ENCODE results near the gene ATP5PO. TPM values are rescaled to one million over a fixed set of nuclear protein-coding genes. Genes with fewer than 3 reads are reported as not detected.
"Not testable (repeated sequence)": the region's sequence is repeated elsewhere in the genome, so short reads cannot be mapped to it uniquely, and the experiment has no call there.

Gene ATP5PO
- total RNA-seq, 1 donor from 2014 or later, result 155 TPM

DNA sequence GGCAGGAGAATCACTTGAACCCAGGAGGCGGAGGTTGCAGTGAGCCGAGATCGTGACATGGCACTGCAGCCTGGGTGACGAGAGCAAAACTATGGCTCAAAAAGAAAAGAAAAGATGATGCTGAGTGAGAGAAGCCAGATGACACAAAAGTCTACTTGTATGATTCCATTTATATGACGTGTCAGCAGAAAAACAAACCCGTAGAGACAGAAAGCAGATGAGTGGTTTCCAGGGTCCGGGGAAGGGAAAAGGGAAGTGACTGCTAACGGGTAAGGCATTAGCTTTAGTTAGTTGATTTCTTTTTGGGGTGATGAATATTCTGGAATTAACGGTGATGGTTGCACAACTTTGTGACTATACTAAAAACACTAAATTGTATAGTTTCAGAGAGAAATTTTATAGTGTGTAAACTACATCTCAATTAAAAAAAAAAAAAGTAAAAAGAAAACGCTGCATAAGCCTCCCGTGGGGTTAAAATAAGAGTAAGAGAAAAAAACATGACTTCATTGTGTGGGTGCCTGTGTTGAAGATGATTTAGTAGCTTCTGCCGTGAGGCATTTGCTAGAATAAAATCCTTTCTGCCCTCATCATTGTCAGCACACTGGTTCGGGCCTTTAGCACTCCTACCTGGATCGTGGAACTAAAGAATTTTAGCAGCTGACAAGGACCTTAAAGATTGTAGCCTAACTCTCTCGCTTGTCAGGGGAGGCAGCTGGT, 24.7 kb upstream of the ATP5PO start:
- DNase-seq (ENCODE audit: low read depth), result no peak

DNA sequence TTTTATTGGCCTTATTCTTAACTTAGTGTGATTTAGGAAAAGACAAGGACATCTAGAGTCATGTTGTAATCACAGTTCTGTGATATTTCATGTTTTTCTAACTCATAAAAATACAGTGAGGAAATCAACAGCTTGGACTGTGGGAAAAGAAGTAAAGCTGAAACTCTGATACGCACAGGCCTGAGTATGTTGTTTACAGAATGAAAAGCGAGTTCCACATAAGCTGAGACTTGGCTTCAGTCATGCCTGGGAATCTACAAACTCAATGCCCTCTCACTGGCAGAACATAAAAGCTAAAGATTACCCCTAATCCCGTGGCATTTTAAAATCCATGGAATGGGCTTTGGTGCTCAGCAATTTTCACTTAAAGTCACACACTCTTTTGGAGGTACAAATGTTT, 23.6 kb upstream of the ATP5PO start:
- no peak for DNase-seq (ENCODE audit: low read depth)

DNA sequence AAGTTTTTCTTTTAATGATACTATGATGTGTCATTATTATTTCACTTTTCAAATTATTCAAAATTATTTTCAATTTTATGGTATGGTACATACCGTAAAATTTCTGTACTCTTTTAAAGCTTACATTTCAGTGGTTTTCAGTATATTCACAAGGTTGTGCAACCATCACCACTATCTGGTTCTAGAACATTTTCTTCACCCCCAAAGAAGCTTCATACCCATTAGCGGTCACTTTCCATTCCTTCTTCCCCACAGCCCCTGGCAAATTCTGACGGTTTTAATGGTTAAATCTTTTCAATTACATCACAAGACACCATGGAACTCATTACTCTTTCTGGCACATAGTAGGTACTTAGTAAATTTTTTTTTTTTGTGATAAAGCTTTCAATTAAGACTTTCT, 22.8 kb upstream of the ATP5PO start:
- DNase-seq (ENCODE audit: low read depth), result no peak

DNA sequence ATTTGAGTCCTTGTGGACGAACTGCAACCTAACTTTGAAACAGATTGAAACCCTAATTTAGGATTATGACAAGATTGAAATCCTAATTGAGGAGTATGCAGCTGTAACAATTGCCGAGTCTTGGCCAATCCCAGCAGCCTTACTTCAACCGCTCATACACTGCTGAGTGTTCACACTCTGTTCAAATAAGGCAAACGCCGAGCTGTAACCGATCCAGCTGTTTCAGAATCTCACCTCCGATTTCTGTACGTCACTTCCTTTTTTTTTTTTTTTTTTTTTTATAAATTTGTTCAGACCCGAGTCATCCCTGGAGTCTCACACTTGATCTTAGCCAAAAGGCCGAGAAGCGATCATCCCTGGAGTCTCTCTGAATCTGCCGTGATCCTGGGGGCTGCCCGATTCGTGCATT, 22.3 kb upstream of the ATP5PO start:
- no peak for DNase-seq (ENCODE audit: low read depth)

DNA sequence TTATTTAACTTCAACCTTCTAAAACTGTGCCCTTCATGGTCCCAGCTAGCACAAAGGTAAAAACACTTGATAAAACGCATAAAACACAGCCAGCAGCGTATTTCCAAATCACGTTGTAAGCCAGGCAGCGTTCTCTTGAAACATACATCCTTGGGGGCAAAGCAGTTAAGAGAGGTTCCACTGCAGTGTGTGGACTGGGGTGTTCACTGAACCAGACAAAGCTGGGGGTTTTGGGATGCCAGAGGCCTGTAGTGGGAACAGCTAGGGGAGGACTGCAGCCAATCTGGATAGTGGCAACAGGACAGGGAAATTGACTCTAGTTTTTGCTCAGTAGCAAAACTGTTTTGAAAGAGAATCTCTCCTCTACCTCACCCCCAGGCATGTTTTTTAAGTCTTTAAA, 21.5 kb upstream of the ATP5PO start:
- DNase-seq (ENCODE audit: low read depth), result no peak

DNA sequence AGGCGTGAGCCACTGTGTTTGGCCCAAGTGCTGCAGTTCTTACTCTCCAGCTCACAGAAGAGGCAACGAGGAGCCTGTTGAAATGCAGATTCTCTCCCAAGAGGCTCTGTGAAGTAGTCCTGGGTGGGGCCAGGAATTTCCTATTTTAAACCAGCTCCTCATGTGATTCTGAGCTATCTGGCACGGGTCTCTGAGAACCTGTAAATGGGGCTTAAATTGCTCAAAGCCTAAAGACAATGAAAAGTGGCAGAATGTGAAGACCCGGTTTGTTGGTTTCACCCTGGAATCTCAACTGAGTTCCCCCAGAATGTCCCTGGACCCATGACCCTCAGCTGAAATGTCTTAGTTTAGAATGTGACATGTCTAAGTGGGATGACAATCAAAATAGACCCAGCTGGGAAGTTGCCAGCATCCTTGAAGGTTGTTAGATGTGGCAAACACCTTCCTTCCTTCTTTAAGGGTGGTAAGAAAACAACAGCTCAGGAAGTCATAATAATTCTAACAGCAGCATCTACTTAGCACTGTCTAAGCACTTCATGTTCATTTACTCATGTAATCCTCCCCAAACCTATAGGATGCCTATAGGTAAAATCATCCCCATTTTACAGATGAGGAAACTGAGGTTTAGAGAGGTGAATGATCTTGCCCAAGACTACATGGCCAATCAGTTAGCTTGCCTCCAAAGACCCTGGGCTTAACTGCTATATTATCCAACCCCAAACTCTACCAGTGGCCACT, 20.9 kb upstream of the ATP5PO start:
- no peak for DNase-seq (ENCODE audit: low read depth)

DNA sequence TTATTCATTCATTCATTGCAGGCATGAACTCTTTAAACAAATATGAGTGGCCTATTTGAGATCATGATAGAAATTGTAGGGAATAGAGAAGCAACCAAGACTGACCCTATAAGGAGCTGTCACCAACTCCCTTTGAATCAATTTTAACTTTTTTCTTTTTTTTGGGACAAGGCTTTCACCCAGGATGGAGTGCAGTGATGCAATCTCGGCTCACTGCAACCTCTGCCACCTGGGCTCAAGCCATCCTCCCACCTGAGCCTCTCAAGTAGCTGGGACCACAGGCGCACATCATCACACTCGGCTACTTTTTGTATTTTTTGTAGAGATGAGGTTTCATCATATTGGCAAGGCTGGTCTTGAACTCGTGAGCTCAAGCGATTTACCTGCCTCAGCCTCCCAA, 17.1 kb upstream of the ATP5PO start:
- no peak for DNase-seq (ENCODE audit: low read depth)

DNA sequence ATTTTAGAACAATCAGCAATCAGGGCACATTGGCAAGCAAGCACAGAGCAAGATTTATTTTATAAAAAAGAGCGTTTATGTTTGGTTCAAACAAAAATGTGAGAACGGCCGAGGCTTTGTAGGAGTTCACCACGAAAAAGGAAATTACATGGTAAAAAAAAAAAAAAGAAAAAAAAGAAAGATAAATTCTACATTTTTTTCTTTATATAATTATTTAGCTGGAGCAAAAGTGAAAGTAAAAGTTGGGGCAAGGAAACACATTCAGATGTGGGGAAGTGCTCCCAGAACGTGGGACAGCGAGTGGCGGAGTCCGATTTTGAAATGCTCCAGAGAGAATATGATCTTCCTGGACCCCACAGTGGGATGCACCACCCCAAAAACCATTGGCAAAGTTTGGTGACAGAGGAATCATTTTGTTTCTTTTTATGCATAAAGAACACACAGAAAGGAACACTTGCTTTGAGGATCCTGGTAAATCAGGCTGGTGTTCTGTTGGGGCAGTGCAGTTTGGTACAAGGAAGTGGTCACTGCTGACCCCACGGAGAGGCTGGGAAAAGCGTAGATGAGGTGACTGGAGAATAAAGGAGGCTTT, 16.3 kb upstream of the ATP5PO start:
- DNase-seq (ENCODE audit: low read depth), result no peak

DNA sequence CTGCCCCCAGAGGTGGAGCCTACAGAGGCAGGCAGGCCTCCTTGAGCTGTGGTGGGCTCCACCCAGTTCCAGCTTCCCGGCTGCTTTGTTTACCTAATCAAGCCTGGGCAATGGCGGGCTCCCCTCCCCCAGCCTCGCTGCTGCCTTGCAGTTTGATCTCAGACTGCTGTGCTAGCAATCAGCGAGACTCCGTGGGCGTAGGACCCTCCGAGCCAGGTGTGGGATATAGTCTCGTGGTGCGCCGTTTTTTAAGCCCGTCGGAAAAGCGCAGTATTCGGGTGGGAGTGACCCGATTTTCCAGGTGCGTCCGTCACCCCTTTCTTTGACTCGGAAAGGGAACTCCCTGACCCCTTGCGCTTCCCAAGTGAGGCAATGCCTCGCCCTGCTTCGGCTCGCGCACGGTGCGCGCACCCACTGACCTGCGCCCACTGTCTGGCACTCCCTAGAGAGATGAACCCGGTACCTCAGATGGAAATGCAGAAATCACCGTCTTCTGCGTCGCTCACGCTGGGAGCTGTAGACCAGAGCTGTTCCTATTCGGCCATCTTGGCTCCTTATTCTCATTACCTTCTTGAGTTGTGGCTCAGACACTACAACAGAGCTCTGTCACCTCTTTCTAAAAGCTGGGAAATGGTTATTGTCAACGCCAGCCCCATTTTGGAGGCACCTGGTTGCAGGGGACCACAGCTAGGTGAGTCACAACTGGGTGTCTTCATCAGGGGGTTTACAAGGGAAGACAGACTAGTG, 15.6 kb upstream of the ATP5PO start:
- not testable (repeated sequence) for DNase-seq (ENCODE audit: low read depth)

DNA sequence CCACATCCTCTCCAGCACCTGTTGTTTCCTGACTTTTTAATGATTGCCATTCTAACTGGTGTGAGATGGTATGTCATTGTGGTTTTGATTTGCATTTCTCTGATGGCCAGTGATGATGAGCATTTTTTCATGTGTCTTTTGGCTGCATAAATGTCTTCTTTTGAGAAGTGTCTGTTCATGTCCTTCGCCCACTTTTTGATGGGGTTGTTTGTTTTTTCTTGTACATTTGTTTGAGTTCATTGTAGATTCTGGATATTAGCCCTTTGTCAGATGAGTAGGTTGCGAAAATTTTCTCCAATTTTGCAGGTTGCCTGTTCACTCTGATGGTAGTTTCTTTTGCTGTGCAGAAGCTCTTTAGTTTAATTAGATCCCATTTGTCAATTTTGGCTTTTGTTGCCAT, 10.6 kb upstream of the ATP5PO start:
- DNase-seq (ENCODE audit: low read depth), result not testable (repeated sequence)

DNA sequence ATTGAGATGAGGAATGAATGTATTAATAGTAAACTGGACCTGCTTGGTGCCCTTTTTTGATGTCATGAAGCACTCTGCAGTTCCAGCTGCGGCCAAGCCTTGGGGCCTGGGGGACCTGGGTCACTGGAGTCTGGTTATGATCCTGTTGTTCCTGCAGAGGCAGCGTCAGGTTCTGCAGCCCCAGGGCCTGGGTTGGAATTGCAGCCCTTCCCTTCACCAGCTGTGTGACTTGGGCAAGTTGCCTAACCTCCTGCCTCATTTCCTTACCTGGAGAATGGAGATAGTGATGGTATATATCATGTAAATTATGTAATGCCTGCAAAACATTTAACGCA, 9.1 kb upstream of the ATP5PO start:
- DNase-seq (ENCODE audit: low read depth), result peak; percentile 74

DNA sequence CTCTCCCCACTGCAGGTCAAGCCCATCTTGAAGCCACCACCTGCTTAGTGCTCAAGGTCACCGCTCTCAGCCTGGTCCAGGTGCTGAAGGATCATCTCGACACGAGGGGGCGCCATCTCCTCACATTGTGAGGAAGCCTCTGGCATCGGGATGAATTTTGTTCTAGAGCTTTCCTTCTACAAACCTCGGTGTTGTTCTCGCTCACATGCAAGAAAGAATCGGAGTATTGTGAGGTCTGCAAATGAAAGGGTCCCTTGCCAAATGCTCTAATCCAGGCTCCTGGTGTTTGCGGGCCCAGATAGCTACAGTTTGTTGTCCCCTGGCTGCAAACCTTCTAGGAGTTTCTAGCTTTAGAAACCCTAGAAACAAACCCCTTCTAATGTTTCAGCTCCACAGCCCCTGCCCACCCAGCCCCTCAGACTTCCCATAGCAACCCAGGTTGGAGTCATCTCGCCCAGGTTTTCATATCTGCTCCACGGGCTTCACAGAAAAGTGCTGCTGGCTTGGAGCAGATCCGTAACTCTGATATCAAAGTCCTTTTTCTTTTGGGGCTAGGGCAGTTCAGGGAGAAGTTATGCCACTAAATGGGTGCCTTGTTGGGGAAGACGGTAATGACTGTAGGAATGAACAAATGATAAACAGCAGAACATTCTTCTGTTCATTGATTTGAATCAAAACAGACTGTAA, 8.6 kb upstream of the ATP5PO start:
- peak; percentile 76 for DNase-seq (ENCODE audit: low read depth)

DNA sequence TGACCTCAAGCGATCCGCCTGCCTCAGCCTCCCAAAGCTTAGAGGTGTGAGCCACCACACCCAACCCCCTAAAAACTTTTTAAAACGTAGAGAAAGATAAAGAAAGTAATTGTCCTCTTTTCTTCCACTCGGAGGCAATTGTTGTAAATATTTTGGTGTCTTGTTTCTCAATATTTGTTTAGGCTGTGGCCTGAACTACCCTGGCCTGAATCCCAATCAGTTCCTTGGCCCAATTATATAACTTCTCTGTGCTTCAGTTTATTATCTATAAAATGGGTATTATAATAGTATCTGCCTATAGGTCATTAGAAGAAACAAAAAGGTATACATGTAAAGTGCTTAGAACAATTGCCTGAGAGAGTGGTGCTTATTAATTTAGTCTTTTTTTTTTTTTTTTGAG, 1.8 kb upstream of the ATP5PO start:
- DNase-seq (ENCODE audit: low read depth), result no peak

DNA sequence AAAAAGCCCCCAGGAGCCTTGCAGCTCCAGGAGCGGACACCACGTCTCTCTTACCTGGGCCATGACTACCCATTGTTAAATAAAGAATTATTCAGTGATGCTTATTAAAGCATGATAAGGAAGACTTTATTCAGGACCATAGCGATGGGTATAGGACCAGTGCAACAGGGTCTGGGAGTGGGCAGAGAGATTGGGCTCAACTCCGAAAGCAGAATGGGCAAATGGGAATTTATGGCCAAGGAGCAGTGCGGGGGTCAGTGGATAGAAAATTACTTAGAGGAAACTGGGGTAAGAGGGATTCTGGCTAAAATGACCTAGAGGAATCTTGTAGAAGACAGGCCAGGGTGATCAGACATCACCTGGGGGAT, 580 bp upstream of the ATP5PO start:
- no peak for DNase-seq (ENCODE audit: low read depth)

DNA sequence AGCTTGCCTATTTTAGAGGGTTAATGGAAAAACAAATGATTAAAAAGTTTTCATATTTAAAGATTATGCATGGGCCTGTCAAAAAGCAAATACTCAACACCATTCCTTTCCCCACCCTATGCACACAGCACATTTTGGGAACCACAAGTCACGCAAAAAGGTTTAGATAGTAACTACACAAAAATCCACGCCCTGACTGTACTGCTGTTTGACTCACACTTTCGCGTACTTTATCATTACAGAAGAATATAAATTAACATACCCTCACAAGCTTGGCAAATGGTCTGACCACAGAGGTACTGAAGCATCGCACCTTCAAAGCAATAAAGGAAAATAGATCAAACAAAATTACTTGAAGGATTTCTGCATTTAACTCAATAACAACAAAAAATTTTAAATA, 1.4 kb downstream of the ATP5PO start:
- peak; percentile 25 for DNase-seq (ENCODE audit: low read depth)

DNA sequence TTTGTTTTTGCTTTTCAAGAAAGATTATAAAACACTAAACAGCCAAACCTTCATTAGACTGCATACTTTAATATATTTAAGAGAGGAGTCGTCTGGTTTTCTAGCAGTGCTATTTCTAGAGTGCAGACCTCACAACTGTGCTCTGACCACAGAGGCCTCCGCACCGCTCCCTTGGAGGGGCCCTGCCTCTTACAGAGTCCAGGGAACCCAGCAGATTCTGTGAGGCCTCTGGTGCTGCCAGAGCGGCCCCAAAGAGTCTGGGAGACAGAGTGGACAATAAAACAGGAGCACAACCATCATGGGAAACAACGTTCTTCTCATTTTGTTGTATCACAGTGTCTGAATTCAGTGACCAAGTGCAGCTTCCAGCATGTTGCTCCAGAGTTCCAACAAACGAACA, 5.8 kb downstream of the ATP5PO start:
- DNase-seq (ENCODE audit: low read depth), result no peak

DNA sequence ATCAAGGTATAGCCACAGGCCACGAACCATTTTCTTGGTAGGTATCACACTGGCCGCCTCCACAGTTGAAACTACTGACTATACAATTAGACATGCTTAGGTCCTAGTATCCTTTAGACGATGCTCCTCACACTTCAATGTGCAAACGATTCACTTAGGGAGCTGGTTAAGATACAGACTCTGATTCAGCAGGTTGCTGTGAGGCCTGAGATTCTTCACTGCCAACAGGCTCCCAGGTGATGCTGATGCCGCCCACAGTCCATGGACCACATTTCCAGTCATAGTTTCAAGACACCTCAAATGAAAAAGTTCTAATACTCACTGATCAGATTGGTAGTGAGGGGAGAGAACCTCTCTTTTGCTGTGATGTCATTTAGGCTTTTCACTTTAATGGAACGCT, 6.8 kb downstream of the ATP5PO start:
- no peak for DNase-seq (ENCODE audit: low read depth)

DNA sequence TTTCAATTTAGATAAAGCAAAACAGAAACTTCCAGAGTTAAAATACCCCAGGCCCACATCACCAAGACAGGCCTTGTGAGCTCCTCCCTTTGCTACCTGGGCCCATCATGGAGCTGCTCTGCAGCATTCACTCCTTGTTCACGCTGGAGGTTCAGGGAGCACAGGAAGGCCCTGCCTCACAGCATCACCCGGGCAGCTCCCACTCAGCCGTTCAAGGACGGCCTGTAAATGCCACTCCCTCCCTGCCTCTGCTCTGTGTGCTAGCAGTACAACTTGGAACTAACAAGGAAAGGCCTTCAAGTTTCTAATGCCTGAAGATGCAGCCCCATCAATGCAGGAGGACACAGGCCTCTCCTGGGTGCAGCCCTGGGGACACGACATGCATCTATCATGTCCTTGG, 11.6 kb downstream of the ATP5PO start:
- no peak for DNase-seq (ENCODE audit: low read depth)

DNA sequence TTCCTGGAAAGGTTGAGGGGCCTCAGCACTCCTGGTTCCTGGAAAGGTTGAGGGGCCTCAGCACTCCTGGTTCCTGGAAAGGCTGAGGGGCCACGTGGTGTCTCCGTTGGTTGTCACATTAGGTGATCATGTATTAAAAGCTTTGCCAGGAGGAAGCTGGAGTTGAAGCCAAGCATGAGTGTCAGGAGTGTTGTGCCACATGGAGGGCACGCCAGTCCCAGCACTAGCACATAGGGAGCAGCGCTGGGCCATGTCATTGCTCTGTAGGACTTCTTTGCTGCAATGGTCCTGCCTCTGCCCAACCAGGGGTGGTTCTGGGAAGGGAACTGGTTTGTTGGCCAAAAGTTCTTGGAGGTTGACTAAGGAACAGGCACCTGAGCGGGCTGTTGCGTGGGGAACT, 13.3 kb downstream of the ATP5PO start:
- no peak for DNase-seq (ENCODE audit: low read depth)

DNA sequence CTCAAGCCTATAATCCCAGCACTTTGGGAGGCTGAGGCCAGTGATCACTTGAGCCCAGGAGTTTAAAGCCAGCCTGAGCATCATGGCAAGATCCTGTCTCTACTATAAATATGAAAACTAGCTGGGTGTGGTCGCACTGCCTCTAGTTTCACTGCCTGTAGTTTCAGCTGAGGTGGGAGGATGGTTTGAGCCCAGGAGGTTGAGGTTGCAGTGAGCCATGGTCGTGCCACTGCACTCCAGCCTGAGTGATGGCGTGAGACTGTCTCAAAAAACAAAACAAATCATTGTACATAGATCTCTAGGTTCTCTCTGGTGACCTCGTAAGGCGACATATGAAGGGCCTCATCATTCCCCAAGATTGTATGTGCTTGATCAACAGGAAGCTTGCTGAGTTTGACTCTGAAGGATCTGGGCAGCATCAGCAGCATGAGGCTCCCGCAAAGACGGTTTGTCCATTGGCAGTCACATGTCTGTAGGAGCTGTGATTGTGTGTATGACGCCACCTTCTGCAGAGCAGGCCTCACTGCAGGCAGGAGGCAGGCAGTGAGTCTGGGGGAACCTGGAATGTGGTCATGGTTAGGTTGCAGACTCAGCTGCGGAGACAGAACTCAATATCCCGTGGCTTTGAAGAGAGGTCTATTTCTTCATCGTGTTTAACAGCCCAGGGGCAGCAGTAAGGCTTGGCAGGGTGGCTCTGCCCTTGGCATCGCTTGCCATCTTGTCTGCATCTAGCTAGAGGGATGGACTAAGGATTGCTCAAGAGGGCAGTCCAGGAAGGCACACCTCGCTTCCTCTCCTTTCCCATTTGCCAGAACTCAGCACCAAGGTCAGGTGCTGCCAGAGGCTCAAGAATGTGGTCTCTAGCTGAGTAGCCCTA, 14.0 kb downstream of the ATP5PO start:
- peak; percentile 52 for DNase-seq (ENCODE audit: low read depth)

DNA sequence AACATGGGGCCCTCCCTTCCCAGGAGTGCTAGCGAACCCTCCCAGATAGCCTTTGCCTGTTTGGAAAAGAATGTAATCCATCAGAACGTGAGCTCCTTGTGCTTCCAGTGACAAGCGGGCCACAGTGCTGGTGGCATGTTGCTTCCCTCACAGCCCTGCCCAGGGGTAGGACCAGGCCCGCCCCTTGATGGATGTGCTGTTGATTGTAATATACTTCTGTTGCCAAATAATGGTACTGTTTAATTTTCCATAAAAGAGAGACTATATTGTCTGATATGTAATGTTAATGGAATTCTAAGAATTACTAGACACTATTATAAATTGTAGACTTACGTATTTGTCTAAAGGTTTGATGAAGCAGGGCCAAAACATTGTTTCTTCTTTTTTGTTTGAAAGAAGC, 16.4 kb downstream of the ATP5PO start:
- DNase-seq (ENCODE audit: low read depth), result no peak
